ENCODE data around the gene LAT. TPM values are rescaled to one million over a fixed set of nuclear protein-coding genes. Genes with fewer than 3 reads are reported as not detected.

LAT gene
- total and polyA plus RNA-seq, 2 of the 13 experiments (the other 11 are each of a cell fraction or from before 2014, with no cell fraction given), result 2.0 to 3.0 TPM

DNA sequence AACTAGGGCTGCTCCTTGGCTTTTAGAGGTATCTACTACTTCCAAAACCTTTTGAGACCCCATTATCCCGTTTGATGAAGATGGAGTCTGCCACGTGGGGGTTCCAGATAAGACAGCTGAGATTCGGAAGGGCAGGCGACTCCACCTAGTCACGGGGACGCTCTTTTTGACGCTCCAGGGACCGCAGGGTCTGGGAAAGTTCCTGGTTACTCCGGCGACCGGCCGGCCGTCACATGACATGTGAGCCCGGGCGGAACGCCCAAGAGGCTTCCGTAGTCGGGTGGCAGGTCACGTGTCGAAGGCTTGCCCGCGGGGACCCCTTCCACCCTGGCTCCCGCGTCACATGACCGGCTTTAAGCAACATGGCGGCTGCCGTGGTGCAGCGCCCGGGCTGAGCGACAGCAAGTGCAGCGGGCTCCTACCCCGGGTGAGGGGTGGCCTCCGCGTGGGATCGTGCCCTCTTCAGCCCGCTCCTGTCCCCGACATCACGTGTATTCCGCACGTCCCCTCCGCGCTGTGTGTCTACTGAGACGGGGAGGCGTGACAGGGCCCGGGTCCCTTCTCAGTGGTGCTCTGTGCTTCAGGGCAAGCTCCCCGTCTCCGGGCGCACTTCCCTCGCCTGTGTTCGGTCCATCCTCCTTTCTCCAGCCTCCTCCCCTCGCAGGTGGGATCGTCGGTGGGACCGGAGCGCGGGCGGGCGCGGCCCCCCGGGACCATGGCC lies 10.3 kb upstream of the LAT start, which contains the start of gene SPNS1 (continued):
- TF ChIP-seq ZMYM3 (CRISPR knock-in tag; IDR thresholded peaks at IDR 0.05), result no peak; the same call in 1 of the 2 replicates
- TF ChIP-seq ZNF230 (CRISPR knock-in tag; IDR thresholded peaks at IDR 0.05), result peak; percentile 98
- no peak for TF ChIP-seq RBAK (CRISPR knock-in tag; IDR thresholded peaks at IDR 0.05)
- peak; percentile 97 for TF ChIP-seq HBP1 (CRISPR knock-in tag; IDR thresholded peaks at IDR 0.05; ENCODE audit: low read depth)
- no peak for TF ChIP-seq RFX5 (IDR thresholded peaks at IDR 0.05; ENCODE audit: low read depth, low read length)
- no peak for TF ChIP-seq RNF219 (CRISPR knock-in tag; IDR thresholded peaks at IDR 0.05)
- TF ChIP-seq, protein P1, sequence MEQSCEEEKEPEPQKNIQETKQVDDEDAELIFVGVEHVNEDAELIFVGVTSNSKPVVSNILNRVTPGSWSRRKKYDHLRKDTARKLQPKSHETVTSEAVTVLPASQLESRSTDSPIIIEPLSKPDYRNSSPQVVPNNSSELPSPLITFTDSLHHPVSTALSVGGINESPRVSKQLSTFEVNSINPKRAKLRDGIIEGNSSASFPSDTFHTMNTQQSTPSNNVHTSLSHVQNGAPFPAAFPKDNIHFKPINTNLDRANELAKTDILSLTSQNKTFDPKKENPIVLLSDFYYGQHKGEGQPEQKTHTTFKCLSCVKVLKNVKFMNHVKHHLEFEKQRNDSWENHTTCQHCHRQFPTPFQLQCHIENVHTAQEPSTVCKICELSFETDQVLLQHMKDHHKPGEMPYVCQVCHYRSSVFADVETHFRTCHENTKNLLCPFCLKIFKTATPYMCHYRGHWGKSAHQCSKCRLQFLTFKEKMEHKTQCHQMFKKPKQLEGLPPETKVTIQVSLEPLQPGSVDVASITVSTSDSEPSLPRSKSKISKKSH (CRISPR knock-in tag; IDR thresholded peaks at IDR 0.05; ENCODE audit: borderline replicate concordance), result peak; percentile 59; the same call in 1 of the 2 replicates
- no peak for TF ChIP-seq ZNF460 (CRISPR knock-in tag; IDR thresholded peaks at IDR 0.05; ENCODE audit: borderline replicate concordance)
- no peak for TF ChIP-seq ZNF644 (CRISPR knock-in tag; IDR thresholded peaks at IDR 0.05; ENCODE audit: low read depth)
- TF ChIP-seq POLR2G (IDR thresholded peaks at IDR 0.05; ENCODE audit: low read depth, low read length), result peak; percentile 92
- TF ChIP-seq HNF4G (IDR thresholded peaks at IDR 0.05; ENCODE audit: borderline replicate concordance, low read depth, low read length), result peak; percentile 39; the same call in 1 of the 2 replicates
- TF ChIP-seq HNF4G (CRISPR knock-in tag; IDR thresholded peaks at IDR 0.05; ENCODE audit: borderline replicate concordance, low read depth), result peak; percentile 49
- TF ChIP-seq ZNF589 (CRISPR knock-in tag; conservative IDR thresholded peaks at IDR 0.05), result peak; percentile 90
- peak; percentile 95 for TF ChIP-seq ZNF687 (CRISPR knock-in tag; IDR thresholded peaks at IDR 0.05)
- TF ChIP-seq ZNF879 (CRISPR knock-in tag; IDR thresholded peaks at IDR 0.05), result 0 out of 2 replicates have a peak, but pooled peaks have one; percentile 78
- TF ChIP-seq, protein P2, sequence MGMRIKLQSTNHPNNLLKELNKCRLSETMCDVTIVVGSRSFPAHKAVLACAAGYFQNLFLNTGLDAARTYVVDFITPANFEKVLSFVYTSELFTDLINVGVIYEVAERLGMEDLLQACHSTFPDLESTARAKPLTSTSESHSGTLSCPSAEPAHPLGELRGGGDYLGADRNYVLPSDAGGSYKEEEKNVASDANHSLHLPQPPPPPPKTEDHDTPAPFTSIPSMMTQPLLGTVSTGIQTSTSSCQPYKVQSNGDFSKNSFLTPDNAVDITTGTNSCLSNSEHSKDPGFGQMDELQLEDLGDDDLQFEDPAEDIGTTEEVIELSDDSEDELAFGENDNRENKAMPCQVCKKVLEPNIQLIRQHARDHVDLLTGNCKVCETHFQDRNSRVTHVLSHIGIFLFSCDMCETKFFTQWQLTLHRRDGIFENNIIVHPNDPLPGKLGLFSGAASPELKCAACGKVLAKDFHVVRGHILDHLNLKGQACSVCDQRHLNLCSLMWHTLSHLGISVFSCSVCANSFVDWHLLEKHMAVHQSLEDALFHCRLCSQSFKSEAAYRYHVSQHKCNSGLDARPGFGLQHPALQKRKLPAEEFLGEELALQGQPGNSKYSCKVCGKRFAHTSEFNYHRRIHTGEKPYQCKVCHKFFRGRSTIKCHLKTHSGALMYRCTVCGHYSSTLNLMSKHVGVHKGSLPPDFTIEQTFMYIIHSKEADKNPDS (CRISPR knock-in tag; IDR thresholded peaks at IDR 0.05), result peak; percentile 71; the same call in 1 of the 2 replicates
- 0 out of 2 replicates have a peak, but pooled peaks have one; percentile 80 for TF ChIP-seq XBP1 (CRISPR knock-in tag; IDR thresholded peaks at IDR 0.05)

All from HepG2 (cell line).